Embryonic facial prominence (tissue), 1 donor: ENCODE measurements around the gene DGKD.
"Not testable (repeated sequence)": the region's sequence is repeated elsewhere in the genome, so short reads cannot be mapped to it uniquely, and the experiment has no call there.

Source experiments
- DNase-seq: peaks from one replicate; pipeline ENCODE4 v3.0.0-alpha.2; 2016; ENCODE audit errors: extremely low spot score

DGKD gene

DNA sequence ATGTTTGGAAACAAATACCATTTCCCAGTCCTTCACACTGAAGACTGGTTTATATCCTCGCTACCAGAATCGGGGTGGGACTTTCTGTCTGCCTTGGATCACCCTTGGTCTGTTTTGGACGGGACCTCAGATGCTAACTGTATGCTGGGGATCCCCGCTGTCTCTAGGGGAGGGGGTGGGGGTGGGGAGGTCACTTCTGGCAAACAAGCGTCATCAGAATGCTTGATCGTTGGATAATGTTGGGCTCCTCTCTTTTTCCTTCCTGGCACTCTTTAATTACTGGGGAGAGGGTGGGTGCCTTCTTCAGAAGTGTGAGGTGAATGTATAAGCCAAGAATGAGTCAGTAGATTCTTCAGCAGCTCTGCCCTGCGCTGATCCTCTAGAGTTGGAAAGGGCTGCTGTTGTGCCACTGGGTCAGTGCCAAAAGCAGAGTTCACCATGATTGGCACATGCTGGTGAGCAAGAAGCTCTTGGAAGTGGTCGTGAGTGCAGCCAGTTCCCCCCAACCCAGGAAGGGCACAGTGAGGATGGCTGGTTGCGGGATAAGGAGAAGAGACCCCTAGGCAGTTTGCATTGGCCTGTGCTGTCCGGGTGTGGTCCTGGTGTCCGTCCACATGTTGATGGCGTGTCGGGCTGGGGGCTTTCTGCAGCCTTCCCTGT is 32.2 kb downstream of the DGKD start:
- no peak for DNase-seq

DNA sequence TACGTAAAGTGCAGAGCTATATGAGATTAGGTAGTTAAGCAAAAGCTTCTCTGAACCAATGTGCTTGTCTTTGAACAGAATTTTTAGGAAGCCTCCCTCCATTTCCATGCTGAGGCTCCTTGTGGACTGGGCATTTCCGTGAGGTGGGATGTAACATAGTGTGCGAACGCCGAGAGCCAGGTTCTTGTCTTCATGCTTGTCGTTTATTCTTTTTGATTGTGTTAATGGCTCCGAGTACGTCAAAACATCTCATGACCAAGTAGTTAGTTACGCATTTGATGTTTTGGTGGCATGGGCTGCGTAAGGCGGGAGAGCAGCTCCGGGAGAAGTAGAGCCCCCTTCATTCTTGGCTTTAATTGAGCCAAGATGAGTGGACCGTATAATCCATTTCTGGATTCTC is 32.9 kb downstream of the DGKD start:
- DNase-seq, result no peak

- DNase-seq, result peak; percentile 74
Observed at GRCh38 chr2:233387667-233388528, 33.6 kb downstream of the DGKD start.

GRCh38 chr2:233389601-233390125 is 35.4 kb downstream of the DGKD start:
- DNase-seq, result no peak

DNA sequence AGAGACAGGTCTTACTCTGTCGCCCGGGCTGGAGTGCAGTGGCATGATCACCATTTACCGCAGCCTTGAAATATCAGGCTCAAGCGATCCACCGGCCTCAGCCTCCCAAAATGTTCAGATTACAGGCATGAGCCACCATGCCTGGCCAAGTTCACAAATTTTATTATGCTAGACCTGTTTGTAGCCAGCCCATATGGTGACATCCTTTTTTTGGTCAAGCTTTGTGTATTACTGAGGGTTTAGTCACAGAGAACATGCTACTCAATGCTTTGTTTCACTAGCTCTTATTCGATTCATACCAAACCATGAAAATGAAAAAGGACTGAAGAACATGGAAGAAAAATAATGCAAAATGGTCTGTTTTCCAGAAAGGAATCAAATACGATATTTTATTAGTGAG is 41.4 kb downstream of the DGKD start:
- DNase-seq, result no peak

GRCh38 chr2:233396726-233397665 is 42.7 kb downstream of the DGKD start:
- DNase-seq, result not testable (repeated sequence)

DNA sequence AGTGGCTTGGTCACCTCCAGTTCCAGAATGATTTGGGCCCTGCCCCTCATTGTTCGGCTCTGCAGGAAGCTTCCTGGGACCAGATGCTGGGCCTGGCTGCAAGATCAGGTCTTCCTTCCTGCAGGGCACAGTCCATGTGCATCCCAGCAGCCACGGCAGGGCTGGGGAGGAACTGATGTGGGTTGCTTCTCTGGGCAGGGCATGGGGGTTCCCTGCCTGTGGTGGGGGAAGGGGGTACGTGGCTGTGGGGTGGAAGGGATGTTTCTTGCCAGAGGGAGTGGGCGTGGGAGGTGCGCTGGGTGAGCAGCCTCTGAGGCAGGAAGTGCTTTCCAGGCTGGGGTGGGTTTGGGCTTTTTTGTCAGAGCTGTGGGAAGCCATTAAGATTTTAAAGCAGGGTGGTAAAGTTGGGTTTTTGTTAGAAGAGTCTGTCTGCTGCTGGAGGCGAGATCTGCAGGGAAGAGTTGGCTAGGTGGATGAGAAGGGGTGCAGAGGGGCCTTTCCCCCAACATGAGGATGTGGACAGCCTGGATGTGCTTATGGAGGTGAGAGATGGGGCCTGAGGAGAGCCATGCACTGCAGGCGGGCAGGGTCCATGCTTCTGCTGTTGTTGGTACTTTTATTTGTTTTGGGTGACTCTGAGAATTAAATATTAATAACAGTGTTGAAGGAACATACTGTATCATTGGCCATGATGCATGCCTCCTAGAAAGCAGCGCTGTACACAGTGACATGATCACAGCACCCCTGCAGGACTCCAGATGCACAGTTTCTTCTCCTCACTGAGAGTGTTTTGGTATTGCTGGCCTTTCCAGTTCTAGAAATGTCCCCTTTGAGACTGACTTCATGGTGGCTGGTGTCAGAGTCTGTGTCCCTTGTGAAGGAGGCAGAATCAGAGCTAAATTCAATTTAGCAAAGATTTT is 45.3 kb downstream of the DGKD start:
- DNase-seq, result no peak

- DNase-seq, result no peak
Observed at GRCh38 chr2:233400341-233400740, 46.0 kb downstream of the DGKD start.

- DNase-seq, result no peak
Observed at GRCh38 chr2:233400961-233401360, 46.7 kb downstream of the DGKD start.

GRCh38 chr2:233402346-233402745 is 48.1 kb downstream of the DGKD start:
- DNase-seq, result no peak

DNA sequence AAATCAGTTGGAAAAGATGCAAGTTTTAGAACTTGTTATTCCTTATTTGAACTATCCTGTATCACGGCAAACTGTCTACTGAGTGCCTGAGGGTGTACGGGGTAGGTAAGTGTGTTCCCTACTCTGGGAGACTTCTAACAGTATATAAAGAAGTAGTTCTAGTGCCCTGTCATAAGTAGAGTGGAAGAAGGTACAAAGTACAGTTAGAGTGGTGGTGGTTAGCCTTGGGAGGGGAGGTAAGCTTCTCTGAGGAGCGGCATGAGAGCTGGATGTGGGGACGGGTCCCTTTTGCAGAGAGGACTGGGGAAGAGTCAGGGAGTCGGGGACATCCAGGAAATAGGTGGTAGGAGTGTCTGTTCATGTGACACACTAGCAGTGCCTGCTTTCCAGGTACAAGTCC is 48.5 kb downstream of the DGKD start:
- DNase-seq, result no peak

DNA sequence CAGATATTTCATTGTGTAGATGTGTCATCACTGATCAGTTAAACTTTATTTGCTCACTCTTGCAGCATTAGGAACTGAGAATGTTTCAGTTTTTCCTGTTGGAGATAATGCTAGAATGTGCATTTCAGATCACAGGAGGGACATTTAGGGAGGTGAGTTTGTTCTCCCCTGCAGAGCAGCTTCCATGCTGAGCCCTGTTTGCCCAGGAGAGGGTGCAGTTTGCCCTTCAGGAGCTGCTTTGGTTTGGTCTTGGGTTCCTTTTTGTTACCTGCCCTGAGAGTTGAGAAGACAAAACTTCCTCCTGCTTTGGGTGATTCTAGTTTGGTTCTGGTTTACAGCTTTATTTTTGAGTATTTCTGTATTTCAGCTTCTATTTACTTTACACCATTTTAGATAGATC is 49.9 kb downstream of the DGKD start:
- DNase-seq, result no peak

GRCh38 chr2:233406865-233407264 is 52.6 kb downstream of the DGKD start:
- DNase-seq, result no peak

DNA sequence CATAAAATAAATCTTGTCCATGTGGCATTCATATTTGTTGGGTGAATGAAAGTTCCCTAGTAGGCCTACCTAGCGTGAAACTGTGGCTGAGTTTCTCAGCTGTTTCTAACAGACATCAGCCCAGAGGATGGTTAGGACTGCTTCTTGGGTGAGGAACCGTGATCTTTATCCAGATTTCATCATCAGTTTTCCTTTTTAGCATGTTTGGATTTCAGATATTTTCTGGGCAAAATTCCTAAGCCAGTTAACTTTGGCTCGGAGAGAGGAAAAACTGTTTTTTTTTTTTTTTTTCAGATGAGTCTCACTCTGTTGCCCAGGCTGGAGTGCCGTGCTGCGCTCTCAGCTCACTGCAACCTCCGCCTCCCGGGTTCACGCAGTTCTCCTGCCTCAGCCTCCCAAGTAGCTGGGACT is 53.5 kb downstream of the DGKD start:
- no peak for DNase-seq

DNA sequence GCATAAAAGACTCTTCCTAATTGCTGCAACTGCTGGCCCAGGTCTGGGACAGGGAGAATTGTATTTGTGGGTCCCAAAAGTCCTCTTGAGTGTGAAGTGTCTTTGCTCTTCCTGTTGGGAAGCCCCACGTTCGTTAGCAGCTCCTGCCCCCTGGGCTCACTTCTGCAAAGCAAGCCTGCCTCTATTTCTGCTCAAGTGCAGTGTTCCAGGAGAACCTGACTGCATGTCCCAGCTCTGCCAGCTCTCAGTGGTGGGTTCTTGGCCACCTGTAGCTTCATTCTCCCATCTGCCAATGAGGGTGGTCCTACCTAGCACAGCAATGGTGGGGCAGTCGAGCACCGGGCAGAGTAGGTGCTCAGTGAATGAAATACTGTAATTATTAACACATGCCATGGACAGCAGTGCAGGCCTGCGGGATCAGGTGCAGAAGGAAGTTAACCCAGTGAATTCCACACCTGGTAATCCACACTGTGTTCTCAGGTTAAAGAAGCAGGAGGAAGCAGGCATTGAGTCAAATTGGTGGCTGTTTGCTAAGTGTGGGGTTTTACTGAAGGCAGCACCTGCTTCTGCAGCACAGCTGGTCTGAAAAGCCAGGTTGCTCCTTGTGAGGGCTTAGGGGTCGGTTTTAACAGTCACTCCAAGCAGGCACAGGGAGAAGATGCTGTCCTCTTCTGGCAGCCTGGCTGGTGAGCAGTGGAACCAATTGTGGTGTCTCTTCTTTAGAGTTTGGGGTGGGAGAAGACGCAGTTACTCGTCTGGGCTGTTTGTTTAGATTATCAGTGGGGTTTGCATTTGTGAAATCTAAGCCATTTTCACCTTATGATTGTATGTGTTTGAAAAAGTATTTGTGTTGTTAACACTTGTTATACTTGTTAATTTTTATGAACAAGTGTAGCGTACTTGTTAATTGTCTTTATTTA is 54.3 kb downstream of the DGKD start:
- no peak for DNase-seq

GRCh38 chr2:233409286-233409991 is 55.1 kb downstream of the DGKD start:
- no peak for DNase-seq

DNA sequence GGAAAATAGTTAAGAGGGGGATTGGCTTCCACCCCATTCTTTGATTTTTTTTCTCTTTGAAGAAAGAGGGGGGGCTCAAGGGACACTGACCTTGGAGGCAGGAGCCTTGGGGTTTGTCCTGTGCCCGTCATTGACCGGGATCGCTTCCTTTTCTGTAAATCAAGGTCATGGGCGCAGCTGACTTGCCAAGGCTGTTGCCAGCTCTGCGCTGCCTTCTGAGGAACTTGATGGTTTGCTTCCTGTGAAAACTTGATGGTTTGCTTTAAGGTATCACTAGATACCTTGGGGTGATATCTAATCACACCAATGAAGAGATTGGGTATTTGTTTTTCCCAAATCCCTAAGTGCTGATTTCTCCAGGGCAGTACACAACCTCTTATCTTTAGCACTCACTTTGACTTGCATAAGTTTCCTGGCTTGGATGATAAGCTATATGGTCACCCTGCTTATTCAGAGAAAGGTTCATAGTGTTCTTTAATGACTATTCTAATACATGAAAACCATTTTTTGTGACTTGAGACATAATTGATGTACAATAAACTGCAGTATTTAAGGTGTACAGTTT is 56.0 kb downstream of the DGKD start:
- no peak for DNase-seq

- DNase-seq, result no peak
Observed at GRCh38 chr2:233411162-233411561, 56.9 kb downstream of the DGKD start.

DNA sequence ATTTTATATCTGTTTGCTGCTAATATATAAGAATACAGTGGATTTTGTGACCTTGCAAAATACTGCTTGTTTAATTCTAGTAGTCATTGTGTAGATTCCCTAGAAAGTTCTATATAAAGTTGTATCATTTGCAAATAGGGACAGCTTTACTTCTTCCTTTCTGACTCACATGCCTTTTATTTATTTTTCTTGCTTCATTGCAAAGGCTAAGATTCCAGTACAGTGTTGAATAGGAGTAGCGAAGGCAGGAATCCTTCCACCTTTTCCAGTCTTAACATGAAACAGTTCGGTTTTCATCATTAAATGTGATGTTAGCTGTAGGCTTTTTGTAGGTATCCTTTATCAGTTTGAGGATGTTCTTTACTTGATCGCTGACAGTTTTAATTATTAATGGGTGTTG is 58.1 kb downstream of the DGKD start:
- DNase-seq, result no peak
